HG02840 (cell line): ENCODE data around the gene FAM131C.

Experiments used
- ATAC-seq: cut with Tn5 transposase; IDR thresholded peaks from one replicate; pipeline ENCODE4 v1.9.1; 2021; ENCODE audit warnings: mild to moderate bottlenecking, moderate library complexity, moderate number of reproducible peaks; ENCODE audit not compliant: unreplicated experiment, low FRiP score

FAM131C gene

DNA sequence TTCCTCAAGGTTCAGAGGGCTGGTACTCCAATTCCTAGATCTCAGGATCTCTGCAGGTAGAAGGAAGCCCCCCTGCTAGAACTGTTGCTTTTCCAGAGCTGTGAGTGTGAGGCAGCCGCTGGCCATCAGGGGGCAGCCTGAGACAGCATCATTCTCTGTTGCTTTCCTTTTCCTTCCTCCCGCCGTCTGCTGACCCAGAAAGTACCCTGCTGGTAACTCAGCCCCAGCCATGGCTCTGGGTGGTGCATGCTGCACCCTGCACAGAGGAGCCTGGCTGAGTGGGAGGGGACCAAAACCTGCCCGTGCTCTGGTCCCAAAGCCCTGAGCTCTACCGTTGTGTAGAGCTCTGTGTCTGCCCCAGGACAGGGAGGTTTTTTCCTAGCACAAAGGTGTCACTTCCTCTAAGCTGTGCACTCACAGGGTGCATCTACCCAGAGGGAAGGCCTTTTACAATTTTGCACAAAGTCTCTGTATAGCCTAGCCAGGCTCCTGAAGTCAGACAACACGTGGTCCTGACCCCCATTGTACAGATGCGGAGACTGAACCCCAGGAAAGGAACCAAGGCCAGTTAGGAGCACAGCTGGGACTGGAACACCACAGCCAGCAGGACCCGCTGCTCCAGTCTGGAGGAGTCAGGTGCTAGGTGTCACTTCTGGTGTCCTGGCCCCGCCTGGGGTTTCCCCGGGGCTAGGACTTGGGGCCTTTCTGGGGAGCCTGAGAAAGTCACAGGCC lies 5.6 kb upstream of the FAM131C start:
- no peak for ATAC-seq

DNA sequence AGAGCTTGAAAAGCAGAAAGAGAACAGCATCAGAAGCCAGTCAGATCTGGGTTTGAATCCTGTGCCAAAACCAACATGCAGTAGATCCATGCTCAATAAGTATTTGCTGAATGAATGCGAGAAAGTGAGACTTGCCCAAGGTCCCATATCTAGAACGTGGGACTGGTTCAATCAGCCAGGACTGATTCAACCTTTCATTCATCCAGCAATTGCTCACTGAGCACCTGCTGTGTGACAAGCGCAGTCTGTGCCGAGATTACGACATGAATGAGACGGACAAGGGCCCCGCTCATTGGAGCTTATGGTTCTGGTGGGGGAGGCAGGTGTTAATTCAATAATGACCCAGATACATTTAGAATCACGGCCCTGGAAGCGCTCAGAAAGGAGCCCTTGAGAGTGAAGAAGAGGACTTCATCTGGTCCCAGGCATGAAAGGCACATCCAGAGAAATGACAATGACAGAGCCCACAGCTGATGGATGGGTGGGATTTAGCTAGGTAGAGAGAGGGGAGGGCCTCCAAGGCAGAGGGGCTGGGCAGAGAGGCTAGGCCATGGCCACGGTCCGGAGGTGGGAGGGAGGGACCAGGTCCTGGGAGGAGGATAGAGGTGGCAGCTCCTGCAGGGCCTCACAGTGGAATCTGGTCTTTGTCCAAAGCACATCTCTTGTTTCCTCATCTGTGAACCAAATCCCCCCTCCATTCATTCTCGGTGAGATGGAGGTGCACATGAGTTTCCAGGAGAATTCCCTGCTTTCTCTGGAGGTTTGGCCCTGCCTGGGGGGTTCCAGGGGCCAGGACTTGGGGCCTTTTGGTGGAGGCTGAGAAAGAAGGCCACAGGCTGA lies 4.2 kb upstream of the FAM131C start:
- no peak for ATAC-seq

DNA sequence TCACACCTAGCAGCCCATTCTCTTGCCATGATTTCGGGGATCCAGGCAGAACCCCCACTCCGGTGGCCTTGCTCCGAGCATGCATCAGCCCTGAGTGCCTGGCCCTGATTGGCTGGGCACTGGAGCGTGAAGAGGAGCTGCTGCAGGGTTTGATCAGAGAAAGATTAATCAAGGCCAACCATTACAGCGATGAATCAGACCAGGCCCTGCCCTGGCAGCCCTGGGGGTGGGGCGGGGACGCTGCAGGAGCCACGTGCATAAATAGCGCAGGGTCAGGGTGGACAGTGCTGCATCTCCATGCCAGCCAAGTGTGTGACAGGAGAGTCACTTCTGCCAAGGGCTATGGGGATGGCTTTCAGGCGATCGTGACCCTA lies 3.4 kb upstream of the FAM131C start:
- ATAC-seq, result no peak

- ATAC-seq, result no peak
These were observed 2.8 kb upstream of the FAM131C start for GRCh38 chr1:16076031-16076864.

DNA sequence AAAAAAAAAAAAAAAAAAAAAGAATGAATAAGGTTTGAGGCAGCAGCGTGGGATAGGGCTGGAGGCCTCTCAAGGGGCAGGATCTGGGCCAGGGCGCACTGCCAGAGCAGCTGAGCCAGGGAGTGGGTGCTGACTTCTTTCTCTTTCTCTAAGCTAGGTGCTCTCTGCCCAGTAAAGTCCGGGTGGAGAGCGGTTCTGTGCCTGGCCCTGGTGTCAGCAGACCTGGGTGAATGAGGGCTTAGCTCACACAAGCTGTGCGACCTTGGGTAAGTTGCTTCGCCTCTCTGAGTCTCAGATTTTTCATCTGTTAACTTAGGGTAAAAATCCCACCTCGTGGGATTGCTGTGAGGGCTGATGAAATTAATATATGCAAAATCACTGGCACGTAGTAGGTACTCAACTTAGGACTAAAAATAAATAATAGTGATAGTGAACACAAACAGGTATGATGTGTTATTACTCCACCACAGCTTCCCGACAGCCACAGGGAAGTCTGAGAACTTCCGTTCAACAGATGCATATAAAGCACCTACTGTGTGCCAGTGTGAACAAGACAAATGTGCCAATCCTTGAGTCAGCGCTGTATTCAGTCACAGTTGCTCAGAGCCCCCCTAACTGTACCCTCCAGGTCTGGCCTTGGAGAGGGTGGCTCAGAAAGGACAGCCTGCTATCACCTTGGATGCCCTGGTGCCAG lies 2.0 kb upstream of the FAM131C start:
- ATAC-seq, result no peak

DNA sequence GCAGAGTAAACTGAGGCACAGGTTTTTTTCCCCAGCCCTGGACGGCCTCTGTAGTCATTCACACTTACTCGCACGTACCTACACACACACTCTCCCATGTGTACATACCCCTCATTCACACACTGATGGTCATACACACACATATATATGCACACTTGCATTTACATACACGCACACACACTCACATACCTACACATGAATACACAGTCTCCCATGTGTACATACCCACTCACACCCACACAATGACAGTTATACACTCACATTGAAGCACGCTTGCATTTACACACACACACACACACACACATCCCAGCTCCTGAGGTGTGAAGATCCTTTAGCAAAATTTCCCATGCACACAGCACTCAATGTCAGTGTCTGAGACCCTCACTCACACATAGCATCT lies 766 bp upstream of the FAM131C start:
- ATAC-seq, result no peak

GRCh38 chr1:16072616-16073484 lies 601 bp downstream of the FAM131C start:
- no peak for ATAC-seq

- ATAC-seq, result no peak
These were observed 1.4 kb downstream of the FAM131C start for GRCh38 chr1:16072095-16072494.

GRCh38 chr1:16071614-16072013 lies 1.8 kb downstream of the FAM131C start:
- ATAC-seq, result no peak

DNA sequence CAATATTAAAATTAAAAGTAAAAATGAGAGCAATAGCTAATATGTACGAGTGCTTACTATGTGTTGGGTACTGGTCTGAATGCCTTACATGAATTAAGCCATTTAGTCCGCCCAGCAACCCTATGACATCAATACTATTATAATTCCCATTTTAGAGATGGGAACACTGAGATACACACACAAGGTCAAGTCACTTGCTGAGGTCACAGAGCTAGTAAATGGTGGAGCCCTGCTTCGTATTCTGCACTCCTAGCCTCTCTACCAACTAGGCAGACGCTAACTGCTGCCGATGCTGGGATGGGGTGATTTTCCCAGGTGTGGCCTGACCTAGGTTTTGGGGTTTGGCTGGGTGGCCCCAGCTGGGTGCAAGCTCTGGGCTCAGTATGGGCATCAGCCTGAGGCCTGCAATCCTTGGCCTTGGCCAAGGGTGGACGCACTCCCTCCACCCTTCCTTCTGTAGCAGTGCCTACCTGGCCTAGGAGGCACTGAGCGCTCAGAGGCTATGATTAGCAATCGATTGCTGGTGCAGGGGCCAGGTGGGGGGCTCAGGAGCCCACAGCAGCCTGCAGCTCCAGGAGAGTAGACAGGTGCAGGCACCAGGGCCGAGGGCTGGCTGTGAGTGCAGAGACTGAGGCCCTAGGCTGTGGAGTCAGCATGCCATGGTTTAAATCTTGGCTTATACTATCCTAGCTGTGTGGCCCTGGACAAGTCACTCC lies 2.7 kb downstream of the FAM131C start:
- ATAC-seq, result no peak

GRCh38 chr1:16068356-16069270 lies 4.8 kb downstream of the FAM131C start:
- ATAC-seq, result no peak

DNA sequence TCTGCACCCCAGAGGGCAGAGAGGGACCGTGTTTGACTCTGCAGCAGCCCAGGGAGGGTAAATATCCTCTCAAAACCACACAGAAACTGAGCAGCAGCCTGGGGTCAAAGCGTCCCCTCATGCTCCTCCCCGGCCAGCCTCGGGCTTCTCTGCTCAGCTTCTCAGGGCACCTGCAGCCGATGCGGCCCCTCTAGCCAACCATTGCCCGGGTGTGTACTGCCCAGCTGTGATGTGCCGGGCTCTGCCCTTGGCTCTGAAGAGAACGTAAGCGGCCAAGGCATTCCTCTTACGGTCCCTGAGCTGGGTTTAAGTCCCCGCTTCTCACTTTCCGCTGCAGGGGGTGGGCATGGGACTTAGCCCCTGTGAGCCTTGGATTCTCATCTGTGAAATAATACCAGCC lies 5.5 kb downstream of the FAM131C start:
- no peak for ATAC-seq

DNA sequence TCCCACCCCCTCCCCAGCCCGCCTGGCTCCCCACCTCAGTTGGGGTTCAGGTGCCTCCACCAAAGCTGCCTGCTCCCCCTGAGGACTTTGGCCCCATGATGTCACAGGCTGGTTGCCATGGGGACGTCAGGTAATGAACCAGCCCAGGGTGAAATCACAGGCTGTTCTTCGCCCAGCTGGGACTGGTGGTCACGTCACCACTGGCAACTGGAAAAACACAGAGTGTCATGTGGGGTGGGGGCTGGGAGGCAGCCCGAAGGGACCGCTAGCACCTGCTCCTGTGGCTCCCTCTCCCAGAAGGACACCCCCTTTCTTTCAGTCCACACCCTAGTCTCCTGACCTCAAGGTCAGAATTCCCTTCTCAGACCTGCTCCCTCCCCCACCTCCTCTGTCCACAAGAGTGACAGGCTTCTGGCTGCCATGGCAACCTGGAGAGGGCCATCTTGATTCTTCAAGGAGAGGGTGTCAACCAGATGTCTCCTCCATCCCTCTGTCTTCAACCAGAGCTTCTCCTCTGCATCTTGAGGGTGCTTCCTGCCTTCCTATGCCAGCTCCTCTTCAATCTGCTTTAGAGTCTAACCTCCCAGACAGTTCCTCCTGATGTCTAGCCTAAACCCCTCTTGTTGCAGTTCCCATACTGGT lies 6.2 kb downstream of the FAM131C start:
- ATAC-seq, result no peak

GRCh38 chr1:16066245-16066644 lies 7.2 kb downstream of the FAM131C start:
- no peak for ATAC-seq

GRCh38 chr1:16065269-16065576 lies 8.2 kb downstream of the FAM131C start:
- ATAC-seq, result no peak

GRCh38 chr1:16064536-16065268 lies 8.7 kb downstream of the FAM131C start:
- ATAC-seq, result no peak

- no peak for ATAC-seq
These were observed 9.5 kb downstream of the FAM131C start for GRCh38 chr1:16063921-16064320.
